Measurements from ENCODE around the gene MAP1B. TPM values are rescaled to one million over a fixed set of nuclear protein-coding genes. Genes with fewer than 3 reads are reported as not detected.

Gene MAP1B
- total and polyA plus RNA-seq, 9 of the 15 experiments (the other 6 are each of a cell fraction or from before 2014, with no cell fraction given): 5.2 to 66.1 (median 17.3) TPM

GRCh38 chr5:72108202-72109061 lies 1.2 kb downstream of the MAP1B start (continued):
- TF ChIP-seq ELK1 (CRISPR knock-in tag; IDR thresholded peaks at IDR 0.05): no peak
- peak; percentile 49; the same call in 1 of the 2 replicates for TF ChIP-seq POLR2A (conservative IDR thresholded peaks at IDR 0.05)
- TF ChIP-seq RB1 (IDR thresholded peaks at IDR 0.05; ENCODE audit: low read depth): 0 out of 2 replicates have a peak, but pooled peaks have one; percentile 49
- no peak for TF ChIP-seq DLX4 (CRISPR knock-in tag; IDR thresholded peaks at IDR 0.05)
- peak; percentile 13; the same call in 1 of the 2 replicates for TF ChIP-seq MYC (IDR thresholded peaks at IDR 0.05; ENCODE audit: low read depth, low read length)
- no peak for TF ChIP-seq MYC (CRISPR knock-in tag; IDR thresholded peaks at IDR 0.05; ENCODE audit: borderline replicate concordance, low read depth)
- peak; percentile 23 to 65; a peak in 2 of 4 replicates for TF ChIP-seq MNT (conservative IDR thresholded peaks at IDR 0.05)
- no peak for TF ChIP-seq BCLAF1 (IDR thresholded peaks at IDR 0.05; ENCODE audit: borderline replicate concordance in 1 of 2, control insufficient read depth in 1 of 2, low read depth in 2 of 2, low read length in 1 of 2)
- peak; percentile 51; the same call in 1 of the 2 replicates for TF ChIP-seq KLF1 (tag; IDR thresholded peaks at IDR 0.05)
- no peak for TF ChIP-seq POLR2H (tag; IDR thresholded peaks at IDR 0.05; ENCODE audit: low read depth)
- no peak for TF ChIP-seq CREM (IDR thresholded peaks at IDR 0.05; ENCODE audit: low read depth)
- TF ChIP-seq TAF9B (IDR thresholded peaks at IDR 0.05; ENCODE audit: partially characterized antibody): no peak
- no peak for TF ChIP-seq YBX1 (IDR thresholded peaks at IDR 0.05)

All from K562 (cell line).